Natural killer cell (primary cell): Measurements from ENCODE around the gene ATXN8OS. TPM values are rescaled to one million over a fixed set of nuclear protein-coding genes. Genes with fewer than 3 reads are reported as not detected.

ENCODE experiments used
- ATAC-seq, 3 donors: fragments of 150-1000 bp in 2 of 3; fragments of 200-7000 bp in 1 of 3; cut with Tn5 transposase; 1 replicate in 1 of 3; 2 replicates in 2 of 3; pipeline ENCODE4 v1.10.0; 2021; ENCODE audit warnings: mild to moderate bottlenecking in 2 of 3, moderate library complexity in 2 of 3
- DNase-seq, 2 donors: peaks; one replicate each; pipeline versions ENCODE4 v3.0.0 to v3.0.0-alpha.2; 2013 to 2021; ENCODE audit warnings: mixed read lengths in 1 of 2
- H3K27ac ChIP-seq: one replicate; pipeline ENCODE4 v1.5.1; 2013; ENCODE audit warnings: mild to moderate bottlenecking, low read length
- H3K27me3 ChIP-seq: one replicate; pipeline ENCODE4 v1.6.1; 2013; ENCODE audit warnings: low read length; ENCODE audit not compliant: control insufficient read depth, insufficient read depth
- H3K36me3 ChIP-seq: one replicate; pipeline ENCODE4 v1.6.1; 2013; ENCODE audit warnings: low read length; ENCODE audit not compliant: control insufficient read depth, insufficient read depth
- H3K4me1 ChIP-seq: one replicate; pipeline ENCODE4 v1.6.1; 2013; ENCODE audit warnings: low read length; ENCODE audit not compliant: control insufficient read depth, insufficient read depth
- H3K4me3 ChIP-seq: one replicate; pipeline ENCODE4 v1.5.1; 2013; ENCODE audit warnings: low read length
- H3K9me3 ChIP-seq: one replicate; pipeline ENCODE4 v1.6.1; 2013; ENCODE audit warnings: low read length; ENCODE audit not compliant: control insufficient read depth, insufficient read depth
- H3K27ac Mint-ChIP-seq, 2 donors: one replicate each; pipeline ENCODE4 v1.8.0; 2022; ENCODE audit warnings: mild to moderate bottlenecking in 2 of 2, mixed read lengths in 2 of 2, moderate library complexity in 1 of 2
- H3K27me3 Mint-ChIP-seq, 2 donors: one replicate each; pipeline ENCODE4 v1.8.0; 2022; ENCODE audit warnings: low read depth in 2 of 2, mixed read lengths in 2 of 2
- H3K36me3 Mint-ChIP-seq: one replicate; pipeline ENCODE4 v1.8.0; 2022; ENCODE audit warnings: mixed read lengths
- H3K4me1 Mint-ChIP-seq, 2 donors: one replicate each; pipeline ENCODE4 v1.8.0; 2022; ENCODE audit warnings: mixed read lengths in 2 of 2
- H3K4me3 Mint-ChIP-seq: one replicate; pipeline ENCODE4 v1.8.0; 2022; ENCODE audit warnings: mild to moderate bottlenecking, moderate library complexity, mixed read lengths
- H3K9me3 Mint-ChIP-seq, 2 donors: one replicate each; pipeline ENCODE4 v1.8.0; 2022; ENCODE audit warnings: mixed read lengths in 2 of 2
- CTCF ChIP-seq: fragments of 200-600 bp; IDR thresholded peaks from one replicate; pipeline ENCODE4 v1.8.0; 2022; ENCODE audit warnings: antibody characterized with exemption
- WGBS: methylation state at CpG from one replicate; pipeline ENCODE4 v1.1.7; 2013; ENCODE audit warnings: missing lambda C conversion rate; ENCODE audit not compliant: insufficient coverage; 5-methylcytosine and 5-hydroxymethylcytosine counted together
- intact Hi-C: fragments of 100-400 bp; cut with micrococcal nuclease; formaldehyde crosslinking; loops from one replicate; pipeline ENCODE4 v1.14.2; 2022
- total RNA-seq, 4 donors: library from RNA; stranded (reverse); fragments of 120-200 nt in 1 of 4; gene quantifications; one replicate each; pipeline versions ENCODE4 v1.2.3 to v1.2.4, GENCODE V29; 2013 to 2022

Gene ATXN8OS
- total RNA-seq, 3 donors from 2014 or later (not counting 1 experiment from before 2014, with no cell fraction given), result not detected

GRCh38 chr13:70171151-70171550 is 63.5 kb downstream of the ATXN8OS start:
- H3K4me1 ChIP-seq, result no peaks in the 10 kb centered on the region
- Mint-ChIP-seq H3K27me3 (no peaks in the 10 kb centered on the region), H3K4me1 (no peaks in the 10 kb centered on the region), H3K36me3 (peaks cover 6% of the 10 kb centered on the region), H3K4me3 (no peak overlapping the region), H3K27ac (no peak overlapping the region), H3K9me3 (peaks cover 14 to 21% of the 10 kb centered on the region in 2 donors)
- H3K27ac ChIP-seq, result no peak overlapping the region
- intact Hi-C loops, result no loop called here
- no peak for TF ChIP-seq CTCF
- no peaks in the 10 kb centered on the region for H3K27me3 ChIP-seq
- 76% methylated on average over 2 of the region's 3 CpGs for WGBS
- no peaks in the 10 kb centered on the region for H3K9me3 ChIP-seq
- no peak overlapping the region for H3K4me3 ChIP-seq
- ATAC-seq (no peak), DNase-seq (no peak)
- no peaks in the 10 kb centered on the region for H3K36me3 ChIP-seq

GRCh38 chr13:70172946-70173597 is 65.4 kb downstream of the ATXN8OS start:
- H3K4me1 ChIP-seq, result no peaks in the 10 kb centered on the region
- no peak for ATAC-seq
- no peaks in the 10 kb centered on the region for H3K4me1 Mint-ChIP-seq
- TF ChIP-seq CTCF, result no peak
- H3K9me3 ChIP-seq, result no peaks in the 10 kb centered on the region
- no peaks in the 10 kb centered on the region for H3K36me3 ChIP-seq
- H3K9me3 Mint-ChIP-seq, result peaks cover 17 to 27% of the 10 kb centered on the region in 2 donors
- no peak overlapping the region for H3K4me3 Mint-ChIP-seq
- no peak overlapping the region for H3K27ac Mint-ChIP-seq
- H3K27ac ChIP-seq, result no peak overlapping the region
- peaks cover 6% of the 10 kb centered on the region for H3K36me3 Mint-ChIP-seq
- no peaks in the 10 kb centered on the region for H3K27me3 Mint-ChIP-seq
- H3K27me3 ChIP-seq, result no peaks in the 10 kb centered on the region
- intact Hi-C loops, result no loop called here
- DNase-seq, result no peak
- no peak overlapping the region for H3K4me3 ChIP-seq
- 94% methylated on average over 1 of the region's 1 CpG for WGBS

GRCh38 chr13:70173598-70173959 is 66.0 kb downstream of the ATXN8OS start:
- no peaks in the 10 kb centered on the region for H3K27me3 ChIP-seq
- TF ChIP-seq CTCF, result no peak
- Mint-ChIP-seq H3K9me3 (peaks cover 13 to 23% of the 10 kb centered on the region in 2 donors), H3K36me3 (peaks cover 6% of the 10 kb centered on the region), H3K4me3 (no peak overlapping the region), H3K27ac (no peak overlapping the region), H3K4me1 (no peaks in the 10 kb centered on the region), H3K27me3 (no peaks in the 10 kb centered on the region)
- H3K27ac ChIP-seq, result no peak overlapping the region
- DNase-seq (no peak), ATAC-seq (no peak)
- no peaks in the 10 kb centered on the region for H3K36me3 ChIP-seq
- H3K4me3 ChIP-seq, result no peak overlapping the region
- intact Hi-C loops, result no loop called here
- H3K9me3 ChIP-seq, result no peaks in the 10 kb centered on the region
- H3K4me1 ChIP-seq, result no peaks in the 10 kb centered on the region
- WGBS, result 63% methylated on average over 1 of the region's 1 CpG

- H3K27me3 ChIP-seq, result no peaks in the 10 kb centered on the region
- no peaks in the 10 kb centered on the region for H3K4me1 Mint-ChIP-seq
- DNase-seq, result no peak
- no peaks in the 10 kb centered on the region for H3K9me3 ChIP-seq
- no peak overlapping the region for H3K27ac ChIP-seq
- H3K27me3 Mint-ChIP-seq, result no peaks in the 10 kb centered on the region
- peaks cover 9 to 21% of the 10 kb centered on the region in 2 donors for H3K9me3 Mint-ChIP-seq
- H3K4me3 Mint-ChIP-seq, result no peak overlapping the region
- no peaks in the 10 kb centered on the region for H3K4me1 ChIP-seq
- H3K36me3 ChIP-seq, result no peaks in the 10 kb centered on the region
- WGBS, result no CpG with 5 or more reads among the region's 1 CpG
- H3K4me3 ChIP-seq, result no peak overlapping the region
- ATAC-seq, result no peak
- no peak for TF ChIP-seq CTCF
- H3K27ac Mint-ChIP-seq, result no peak overlapping the region
- intact Hi-C loops, result no loop called here
- peaks cover 11% of the 10 kb centered on the region for H3K36me3 Mint-ChIP-seq
These were observed 70.7 kb downstream of the ATXN8OS start for GRCh38 chr13:70178346-70178745.
